Activated naive CD8-positive, alpha-beta T cell treated with anti-CD3 and anti-CD28 coated beads for 36 hours (primary cell): Measurements from ENCODE around the gene PRDM16. TPM values are rescaled to one million over a fixed set of nuclear protein-coding genes. Genes with fewer than 3 reads are reported as not detected.

Experiments used
- DNase-seq: peaks from one replicate; pipeline ENCODE4 v3.0.0; 2021
- H3K27ac Mint-ChIP-seq: one replicate; pipeline ENCODE4 v1.8.0; 2022; ENCODE audit warnings: mild to moderate bottlenecking, moderate library complexity, mixed read lengths
- H3K27me3 Mint-ChIP-seq: one replicate; pipeline ENCODE4 v1.8.0; 2022; ENCODE audit warnings: mild to moderate bottlenecking, mixed read lengths
- H3K36me3 Mint-ChIP-seq: one replicate; pipeline ENCODE4 v1.8.0; 2021; ENCODE audit warnings: mild to moderate bottlenecking, mixed read lengths
- H3K4me1 Mint-ChIP-seq: one replicate; pipeline ENCODE4 v1.8.0; 2021; ENCODE audit warnings: mixed read lengths
- H3K4me3 Mint-ChIP-seq: one replicate; pipeline ENCODE4 v1.8.0; 2022; ENCODE audit warnings: mild to moderate bottlenecking, moderate library complexity, mixed read lengths
- H3K9me3 Mint-ChIP-seq: one replicate; pipeline ENCODE4 v1.8.0; 2022; ENCODE audit warnings: mixed read lengths
- total RNA-seq, 2 experiments: library from RNA; stranded (reverse); gene quantifications; one replicate each; pipeline ENCODE4 v1.2.3, GENCODE V29; 2021

Gene PRDM16
- total RNA-seq, 2 experiments from 2014 or later: 0.06 to 0.12 TPM

DNA sequence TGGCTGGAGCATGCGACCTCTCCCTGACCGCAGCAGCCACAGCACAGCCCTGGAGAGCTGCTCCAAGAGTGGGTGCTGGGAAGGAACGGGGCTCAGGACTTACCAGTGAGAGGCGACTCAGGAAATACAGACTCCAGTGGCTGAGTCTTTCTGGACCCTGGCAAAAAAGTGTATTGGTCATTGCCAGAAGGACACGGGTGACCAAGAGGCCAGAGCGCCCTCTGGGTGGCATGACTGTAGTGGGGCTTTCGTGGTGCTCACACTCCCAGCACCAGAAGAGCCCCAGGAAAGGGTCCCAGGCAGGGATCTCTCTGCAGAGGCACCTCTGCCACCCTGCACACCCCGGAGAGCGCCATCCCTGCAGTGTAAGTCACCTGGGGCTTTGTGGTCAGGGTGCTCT lies 8.9 kb upstream of the PRDM16 start:
- Mint-ChIP-seq H3K9me3 (no peaks in the 10 kb centered on the region), H3K27ac (no peak overlapping the region), H3K27me3 (peaks cover 2% of the 10 kb centered on the region), H3K4me1 (no peaks in the 10 kb centered on the region), H3K4me3 (no peak overlapping the region), H3K36me3 (no peaks in the 10 kb centered on the region)
- no peak for DNase-seq

- H3K36me3 Mint-ChIP-seq: no peaks in the 10 kb centered on the region
- H3K9me3 Mint-ChIP-seq: no peaks in the 10 kb centered on the region
- no peak for DNase-seq
- H3K27me3 Mint-ChIP-seq: peaks cover 6% of the 10 kb centered on the region
- no peaks in the 10 kb centered on the region for H3K4me1 Mint-ChIP-seq
- H3K4me3 Mint-ChIP-seq: no peak overlapping the region
- H3K27ac Mint-ChIP-seq: no peak overlapping the region
These were observed 8.1 kb upstream of the PRDM16 start for GRCh38 chr1:3060601-3061551.

DNA sequence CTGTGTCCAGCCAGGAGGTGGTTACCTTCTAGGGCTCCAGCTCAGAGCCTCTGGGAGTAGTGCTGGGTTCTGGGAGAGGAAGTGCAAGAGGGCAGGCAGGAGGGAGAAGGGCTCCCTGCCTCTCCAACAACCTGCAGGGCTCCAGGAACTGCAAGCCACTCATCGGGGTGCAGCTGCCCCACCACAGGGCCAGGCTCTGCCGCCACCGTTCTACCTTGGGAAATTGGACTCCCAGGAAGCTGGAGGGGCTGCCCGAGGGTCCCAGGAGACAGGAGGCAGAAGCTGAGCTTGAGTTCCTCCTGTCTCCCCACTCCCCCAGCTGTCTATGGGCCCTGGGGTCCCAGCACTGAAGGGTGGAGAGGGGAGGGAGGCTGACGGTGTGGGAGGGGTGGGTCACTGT lies 7.4 kb upstream of the PRDM16 start:
- no peak overlapping the region for H3K27ac Mint-ChIP-seq
- no peak overlapping the region for H3K4me3 Mint-ChIP-seq
- DNase-seq: no peak
- peaks cover 11% of the 10 kb centered on the region for H3K27me3 Mint-ChIP-seq
- H3K36me3 Mint-ChIP-seq: no peaks in the 10 kb centered on the region
- no peaks in the 10 kb centered on the region for H3K4me1 Mint-ChIP-seq
- H3K9me3 Mint-ChIP-seq: no peaks in the 10 kb centered on the region

- DNase-seq: no peak
- Mint-ChIP-seq H3K4me3 (no peak overlapping the region), H3K27me3 (peaks cover 14% of the 10 kb centered on the region), H3K9me3 (no peaks in the 10 kb centered on the region), H3K27ac (no peak overlapping the region), H3K36me3 (no peaks in the 10 kb centered on the region), H3K4me1 (no peaks in the 10 kb centered on the region)
These were observed 6.9 kb upstream of the PRDM16 start for GRCh38 chr1:3061981-3062615.

GRCh38 chr1:3062616-3063378 lies 6.2 kb upstream of the PRDM16 start:
- Mint-ChIP-seq H3K27me3 (peaks cover 21% of the 10 kb centered on the region), H3K9me3 (no peaks in the 10 kb centered on the region), H3K4me3 (no peak overlapping the region), H3K27ac (no peak overlapping the region), H3K36me3 (no peaks in the 10 kb centered on the region), H3K4me1 (no peaks in the 10 kb centered on the region)
- DNase-seq: no peak

GRCh38 chr1:3063379-3064295 lies 5.4 kb upstream of the PRDM16 start:
- no peak for DNase-seq
- Mint-ChIP-seq H3K27ac (no peak overlapping the region), H3K4me1 (no peaks in the 10 kb centered on the region), H3K9me3 (no peaks in the 10 kb centered on the region), H3K4me3 (no peak overlapping the region), H3K36me3 (no peaks in the 10 kb centered on the region), H3K27me3 (peaks cover 26% of the 10 kb centered on the region)

DNA sequence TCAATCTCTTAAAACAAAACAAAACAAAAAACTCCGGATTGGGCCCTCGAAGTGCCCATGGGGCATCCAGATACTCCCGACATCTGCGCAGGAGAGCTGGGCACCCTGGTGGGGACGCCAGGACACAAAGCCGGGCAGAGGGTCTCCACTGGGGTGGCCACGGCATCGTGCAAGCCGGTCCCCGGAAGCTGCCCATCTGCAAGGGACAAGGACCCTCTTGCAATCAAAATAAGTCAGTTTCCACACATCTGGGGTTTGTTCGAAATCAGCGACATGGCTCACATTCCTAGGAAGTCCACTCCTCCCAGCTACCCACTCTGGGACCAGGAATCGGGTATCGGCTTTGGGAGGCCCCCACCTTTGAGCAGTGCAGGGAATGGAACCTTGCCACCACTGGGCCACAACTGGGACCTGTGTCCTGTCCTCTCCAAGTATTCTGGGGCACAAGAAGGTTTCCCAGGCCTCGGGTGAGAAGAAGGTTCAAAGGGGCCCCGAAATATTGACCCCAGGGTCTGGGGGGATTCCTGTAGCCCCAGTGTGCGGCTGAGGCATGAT lies 4.6 kb upstream of the PRDM16 start:
- DNase-seq: no peak
- H3K4me1 Mint-ChIP-seq: peaks cover 2% of the 10 kb centered on the region
- no peaks in the 10 kb centered on the region for H3K9me3 Mint-ChIP-seq
- H3K36me3 Mint-ChIP-seq: no peaks in the 10 kb centered on the region
- H3K27ac Mint-ChIP-seq: no peak overlapping the region
- peaks cover 31% of the 10 kb centered on the region for H3K27me3 Mint-ChIP-seq
- no peak overlapping the region for H3K4me3 Mint-ChIP-seq

DNA sequence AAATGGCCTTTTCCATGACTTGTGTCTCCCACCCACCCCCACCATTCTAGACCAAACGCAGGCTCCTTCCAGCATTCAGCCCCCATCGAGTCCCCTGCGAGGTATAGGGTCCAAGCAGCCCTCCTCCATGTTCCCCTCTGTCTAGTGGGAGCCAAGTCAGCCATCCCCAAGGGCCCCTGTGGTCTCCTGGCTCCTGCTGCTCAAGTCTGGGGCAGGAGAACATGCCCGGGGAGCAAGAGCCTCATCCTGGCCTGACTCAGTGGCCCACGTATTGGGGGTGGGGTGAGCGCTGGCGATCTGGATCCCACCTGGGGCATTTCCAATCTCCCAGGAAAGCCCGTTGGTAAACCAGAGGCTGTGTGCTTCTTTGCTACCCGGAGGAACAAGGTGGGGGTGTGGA lies 4.1 kb upstream of the PRDM16 start:
- Mint-ChIP-seq H3K27me3 (peaks cover 31% of the 10 kb centered on the region), H3K4me3 (no peak overlapping the region), H3K36me3 (no peaks in the 10 kb centered on the region), H3K4me1 (peaks cover 2% of the 10 kb centered on the region), H3K9me3 (no peaks in the 10 kb centered on the region), H3K27ac (no peak overlapping the region)
- no peak for DNase-seq

DNA sequence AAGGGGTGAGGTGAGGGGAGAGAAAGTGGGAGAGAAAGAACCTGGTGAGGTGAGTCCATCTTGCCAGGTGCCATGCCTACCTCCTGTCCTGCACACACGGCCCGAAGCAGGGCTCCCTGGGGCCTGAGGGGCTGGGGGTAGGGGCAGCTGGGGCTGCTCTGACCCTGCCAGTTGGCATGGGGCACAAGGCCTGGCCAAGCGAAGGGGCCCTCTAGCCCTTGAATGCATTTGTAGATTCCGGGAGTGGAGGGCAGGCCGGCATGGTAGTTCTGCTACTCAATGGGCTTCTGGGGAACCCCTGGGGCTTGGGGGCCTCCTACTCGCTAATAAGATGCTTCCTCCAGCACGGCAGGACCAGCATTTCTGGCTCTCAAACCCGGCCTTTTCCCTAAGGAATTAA lies 3.6 kb upstream of the PRDM16 start:
- H3K4me3 Mint-ChIP-seq: no peak overlapping the region
- peaks cover 2% of the 10 kb centered on the region for H3K4me1 Mint-ChIP-seq
- no peaks in the 10 kb centered on the region for H3K36me3 Mint-ChIP-seq
- no peaks in the 10 kb centered on the region for H3K9me3 Mint-ChIP-seq
- H3K27ac Mint-ChIP-seq: no peak overlapping the region
- DNase-seq: no peak
- peaks cover 31% of the 10 kb centered on the region for H3K27me3 Mint-ChIP-seq

- Mint-ChIP-seq H3K4me3 (no peak overlapping the region), H3K4me1 (peaks cover 2% of the 10 kb centered on the region), H3K27me3 (peaks cover 31% of the 10 kb centered on the region), H3K9me3 (no peaks in the 10 kb centered on the region), H3K27ac (no peak overlapping the region), H3K36me3 (no peaks in the 10 kb centered on the region)
- no peak for DNase-seq
These were observed 3.2 kb upstream of the PRDM16 start for GRCh38 chr1:3065797-3066196.

GRCh38 chr1:3066250-3066711 lies 2.7 kb upstream of the PRDM16 start:
- Mint-ChIP-seq H3K4me3 (no peak overlapping the region), H3K9me3 (no peaks in the 10 kb centered on the region), H3K36me3 (no peaks in the 10 kb centered on the region), H3K27ac (no peak overlapping the region), H3K27me3 (peaks cover 33% of the 10 kb centered on the region), H3K4me1 (peaks cover 2% of the 10 kb centered on the region)
- DNase-seq: no peak

DNA sequence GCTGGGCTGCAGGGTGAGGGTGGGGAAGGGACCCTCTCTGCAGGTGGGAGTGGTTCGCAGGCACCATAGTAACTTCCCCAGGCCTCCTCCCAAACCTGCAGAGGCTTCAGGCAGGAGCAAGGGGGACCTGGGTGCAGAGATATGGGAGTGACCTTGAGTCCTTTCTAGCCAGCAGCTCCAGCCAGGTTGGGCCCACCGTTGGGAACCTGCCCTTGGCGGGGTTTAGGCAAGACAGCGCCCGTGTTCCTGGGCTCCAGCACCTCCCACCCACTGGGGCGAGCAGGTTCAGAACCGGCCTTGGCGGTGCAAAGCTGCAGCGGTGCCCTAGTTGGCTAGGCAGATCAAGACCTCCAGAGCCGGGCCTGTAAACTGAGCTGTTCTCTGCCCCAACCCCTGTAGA lies 2.2 kb upstream of the PRDM16 start:
- no peak overlapping the region for H3K4me3 Mint-ChIP-seq
- H3K9me3 Mint-ChIP-seq: no peaks in the 10 kb centered on the region
- peaks cover 38% of the 10 kb centered on the region for H3K27me3 Mint-ChIP-seq
- no peaks in the 10 kb centered on the region for H3K36me3 Mint-ChIP-seq
- H3K27ac Mint-ChIP-seq: no peak overlapping the region
- peaks cover 2% of the 10 kb centered on the region for H3K4me1 Mint-ChIP-seq
- no peak for DNase-seq

DNA sequence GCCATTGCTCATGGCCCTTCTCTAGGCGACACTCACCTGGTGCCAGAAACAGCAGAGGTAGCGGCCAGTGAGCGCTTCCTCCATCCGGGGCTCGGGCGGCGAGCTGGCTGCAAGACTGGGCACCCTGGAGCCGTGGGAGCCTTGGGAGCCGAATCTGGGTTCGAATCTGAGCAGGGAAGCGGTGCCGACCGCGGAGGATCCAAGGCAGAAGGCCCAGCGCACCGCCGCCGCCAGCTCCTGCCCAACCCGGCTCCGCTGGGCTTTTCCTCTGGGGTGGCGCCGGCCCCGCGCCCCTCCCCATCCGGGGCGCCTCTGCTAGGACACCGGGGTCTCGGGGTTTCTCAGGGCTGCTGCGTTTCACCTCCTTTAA lies 1.7 kb upstream of the PRDM16 start:
- H3K36me3 Mint-ChIP-seq: no peaks in the 10 kb centered on the region
- peaks cover 2% of the 10 kb centered on the region for H3K4me1 Mint-ChIP-seq
- no peaks in the 10 kb centered on the region for H3K9me3 Mint-ChIP-seq
- no peak for DNase-seq
- no peak overlapping the region for H3K27ac Mint-ChIP-seq
- H3K27me3 Mint-ChIP-seq: peaks cover 43% of the 10 kb centered on the region
- no peak overlapping the region for H3K4me3 Mint-ChIP-seq
